K562 (cell line): Measurements from ENCODE around the gene CHD1L. TPM values are rescaled to one million over a fixed set of nuclear protein-coding genes. Genes with fewer than 3 reads are reported as not detected.

Experiments
- ATAC-seq: fragments of 200-7000 bp; cut with Tn5 transposase; 3 replicates; pipeline ENCODE4 v1.9.1; 2020; ENCODE audit warnings: moderate library complexity
- BruUV-seq: library from RNA; stranded (reverse); fragments of 400-500 nt; replicated peaks from 2 replicates; lab custom pipeline; 2021; lab: Mats Ljungman, UMichigan
- CTCF ChIA-PET: fragments of 300-600 bp; formaldehyde crosslinking; extraction: SDS; loops from one replicate; lab custom pipeline; 2021; ENCODE audit warnings: low intra/inter-chr PET ratio; lab: Yijun Ruan, JAX
- POLR2A ChIA-PET: fragments of 300-600, 350-650 bp; sonication (Branson Sonifier 250); formaldehyde crosslinking; extraction: SDS; loops from one replicate; lab custom pipeline; 2021; ENCODE audit warnings: antibody characterized with exemption, inconsistent platforms; lab: Yijun Ruan, JAX
- DNase-seq, 4 experiments: peaks; one replicate each; pipeline versions ENCODE4 v3.0.0 to v3.0.0-alpha.2; 2011 to 2018; ENCODE audit warnings: low spot score in 3 of 4, mixed read lengths in 3 of 4; ENCODE audit errors: extremely low read depth in 1 of 4
- FAIRE-seq: peaks from 2 replicates; lab custom pipeline; 2011; peaks lifted over from hg19 to GRCh38; lab: Jason Lieb, UNC
- H2AFZ ChIP-seq: 2 replicates; pipeline ENCODE4 v1.6.0; 2011; ENCODE audit warnings: low read depth, low read length, control low read depth, inconsistent platforms
- H3K27ac ChIP-seq: fragments of 200-600 bp; 3 replicates; pipeline ENCODE4 v1.8.0; 2011; ENCODE audit warnings: low read depth, mild to moderate bottlenecking, control low read depth, inconsistent platforms, low read length, moderate library complexity, mixed read lengths; ENCODE audit errors: extremely low read depth
- H3K27me3 ChIP-seq, 2 experiments: fragments of 300-600 bp in 1 of 2; 2 replicates in 1 of 2; 3 replicates in 1 of 2; pipeline versions ENCODE4 v1.6.0 to v1.8.0; 2011; ENCODE audit warnings: inconsistent platforms in 2 of 2, low read length in 2 of 2, mild to moderate bottlenecking in 1 of 2, mixed read lengths in 1 of 2, moderate library complexity in 1 of 2; ENCODE audit not compliant: control insufficient read depth in 2 of 2, insufficient read depth in 2 of 2
- H3K36me3 ChIP-seq: fragments of 300-600 bp; 3 replicates; pipeline ENCODE4 v1.8.0; 2011; ENCODE audit warnings: mild to moderate bottlenecking, low read length, inconsistent platforms; ENCODE audit not compliant: control insufficient read depth, insufficient read depth
- H3K4me1 ChIP-seq, 2 experiments: fragments of 200-600 bp in 1 of 2; replicated peaks in 1 of 2; 2 replicates in 1 of 2; 3 replicates in 1 of 2; pipeline versions ENCODE4 v1.5.1 to v1.8.0; 2011; ENCODE audit warnings: inconsistent platforms in 2 of 2, low read length in 2 of 2, mild to moderate bottlenecking in 1 of 2, mixed read lengths in 1 of 2, moderate library complexity in 1 of 2; ENCODE audit not compliant: control insufficient read depth in 2 of 2, insufficient read depth in 2 of 2
- H3K4me2 ChIP-seq: 2 replicates; pipeline ENCODE4 v1.6.1; 2011; ENCODE audit warnings: low read length, control low read depth, inconsistent platforms, mixed read lengths; ENCODE audit not compliant: insufficient read depth
- H3K4me3 ChIP-seq: fragments of 200-600 bp; sonication (generic), shearing (Covaris generic); 2 replicates; pipeline ENCODE4 v1.5.1; 2016; ENCODE audit warnings: control low read depth, inconsistent platforms
- H3K79me2 ChIP-seq: fragments of 200-600 bp; 3 replicates; pipeline ENCODE4 v1.8.0; 2011; ENCODE audit warnings: low read length, inconsistent platforms; ENCODE audit not compliant: control insufficient read depth, insufficient read depth
- H3K9ac ChIP-seq, 2 experiments: 2 replicates each; pipeline versions ENCODE4 v1.6.0 to v1.6.1; 2011; ENCODE audit warnings: low read depth in 2 of 2, low read length in 2 of 2, control low read depth in 1 of 2, inconsistent platforms in 1 of 2, mild to moderate bottlenecking in 1 of 2, mixed read lengths in 1 of 2; ENCODE audit not compliant: insufficient read depth in 1 of 2
- H3K9me1 ChIP-seq: one replicate; pipeline ENCODE4 v1.6.0; 2011; ENCODE audit warnings: inconsistent platforms, mild to moderate bottlenecking, low read length, moderate library complexity; ENCODE audit not compliant: control insufficient read depth, insufficient read depth
- H3K9me3 ChIP-seq: replicated peaks from 2 replicates; pipeline ENCODE4 v1.5.1; 2011; ENCODE audit warnings: low read depth, low read length, inconsistent platforms; ENCODE audit not compliant: control insufficient read depth, insufficient read depth
- H4K20me1 ChIP-seq: replicated peaks from 2 replicates; pipeline ENCODE4 v1.6.1; 2011; ENCODE audit warnings: low read length, inconsistent platforms, mixed read lengths; ENCODE audit not compliant: control insufficient read depth, insufficient read depth
- CEBPZ ChIP-seq: fragments of 150-350 bp; IDR thresholded peaks from 2 replicates; pipeline ENCODE4 v1.6.1; 2014; ENCODE audit warnings: low read depth, mild to moderate bottlenecking, low read length, borderline replicate concordance
- SMAD1 ChIP-seq: fragments of 150-350 bp; IDR thresholded peaks from 2 replicates; pipeline ENCODE4 v1.6.1; 2014; ENCODE audit warnings: low read length, low read depth; ENCODE audit not compliant: partially characterized antibody
- TOE1 ChIP-seq, 2 experiments: fragments of 450-650 bp in 1 of 2; sonication (generic) in 1 of 2; formaldehyde crosslinking in 1 of 2; IDR thresholded peaks; 2 replicates each; pipeline versions ENCODE4 v1.7.1 to v1.8.0; 2016 to 2022; ENCODE audit warnings: borderline replicate concordance in 2 of 2, mild to moderate bottlenecking in 2 of 2, antibody characterized with exemption in 1 of 2, inconsistent platforms in 1 of 2, low read depth in 1 of 2, missing genetic modification reagents in 1 of 2, moderate library complexity in 1 of 2
- ZNF77 ChIP-seq: fragments of 250-450 bp; sonication (Bioruptor Pico); IDR thresholded peaks from 2 replicates; pipeline ENCODE4 v1.5.0; 2020
- WGBS: fragments of 100-300 bp; shearing (Covaris generic); methylation state at CpG from one replicate; pipeline ENCODE4 v1.1.6; 2016; ENCODE audit warnings: low coverage, mixed read lengths; ENCODE audit not compliant: insufficient coverage; ENCODE audit errors: missing lambda C conversion rate; 5-methylcytosine and 5-hydroxymethylcytosine counted together
- in situ Hi-C: fragments of 300-500 bp; cut with MboI; formaldehyde crosslinking; loops from 4 replicates; pipeline ENCODE4 v1.15.0; 2018; ENCODE audit warnings: inconsistent platforms, mixed read lengths
- intact Hi-C: fragments of 100-400 bp; cut with micrococcal nuclease; formaldehyde crosslinking; loops from 2 replicates; pipeline ENCODE4 v1.14.2; 2022
- polyA plus RNA-seq, 8 experiments: library from polyadenylated mRNA; depleted of rRNA in 4 of 8; stranded (reverse) in 5 of 8; unstranded in 3 of 8; fragments of >200 nt; fragmentation: Nextera tagmentation in 2 of 8; fragmentation: Illumina TruSeq in 1 of 8; extraction: Ambion mirVana in 2 of 8; extraction: Trizol in 1 of 8; gene quantifications; 2 replicates each; pipeline versions ENCODE4 v1.2.1 to v1.2.3, GENCODE V29; 2011 to 2014; ENCODE audit warnings: inconsistent platforms in 1 of 8, missing spikeins in 1 of 8
- total RNA-seq, 7 experiments: library from RNA; depleted of rRNA in 6 of 7; stranded (reverse); fragments of >200 nt in 6 of 7; fragmentation: Illumina TruSeq in 2 of 7; extraction: Trizol in 2 of 7; gene quantifications; 2 replicates each; pipeline versions ENCODE4 v1.2.1 to v1.2.3, GENCODE V29; 2011 to 2021; ENCODE audit warnings: low replicate concordance in 1 of 7

CHD1L gene
- total and polyA plus RNA-seq, 9 of the 15 experiments (the other 6 are each of a cell fraction or from before 2014, with no cell fraction given): 25.0 to 93.3 (median 59.1) TPM

- DNase-seq: no peak
- FAIRE-seq: no peak
- ChIA-PET CTCF (no interaction called here), POLR2A (interaction anchor here (0.7 kb wide), 1 partner anchor 10 kb away, joined by 3 read pairs; no protein-coding TSS in a partner anchor)
- Histone ChIP-seq H3K27me3 (peaks cover 5 to 8% of the 10 kb centered on the region in 2 experiments; a peak in 4 of 5 replicates), H3K9ac (no peak overlapping the region), H3K9me3 (no peaks in the 10 kb centered on the region), H3K4me1 (0 out of 5 replicates have a peak, but pooled peaks cover 0 to 3% of the 10 kb centered on the region in 2 experiments), H3K27ac (no peak overlapping the region), H2AFZ (no peak overlapping the region), H4K20me1 (no peaks in the 10 kb centered on the region), H3K4me2 (no peak overlapping the region), H3K9me1 (no peaks in the 10 kb centered on the region), H3K36me3 (no peaks in the 10 kb centered on the region), H3K79me2 (no peaks in the 10 kb centered on the region), H3K4me3 (no peak overlapping the region)
- TF ChIP-seq ZNF77 (CRISPR knock-in tag) (no peak), SMAD1 (no peak)
- 3% methylated on average over 2 of the region's 2 CpGs for WGBS
- no TSS peak for BruUV-seq
- ATAC-seq: no peak
- in situ Hi-C loops: no loop called here
- intact Hi-C loops: no loop called here
These were observed 31.5 kb upstream of the CHD1L start for GRCh38 chr1:147210987-147211386.

GRCh38 chr1:147211577-147211976 lies 30.9 kb upstream of the CHD1L start:
- DNase-seq: no peak
- 0 out of 5 replicates have a peak, but pooled peaks cover 0 to 3% of the 10 kb centered on the region in 2 experiments for H3K4me1 ChIP-seq
- no peak overlapping the region for H3K27ac ChIP-seq
- peaks cover 5 to 12% of the 10 kb centered on the region in 2 experiments; a peak in 4 of 5 replicates for H3K27me3 ChIP-seq
- no peaks in the 10 kb centered on the region for H3K9me1 ChIP-seq
- TF ChIP-seq TOE1 (IDR thresholded peaks at IDR 0.05; ENCODE audit: borderline replicate concordance) (no peak), TOE1 (CRISPR knock-in tag; IDR thresholded peaks at IDR 0.05; ENCODE audit: borderline replicate concordance, low read depth) (no peak), CEBPZ (no peak)
- TF ChIP-seq, all 486 proteins: peak for 0
- FAIRE-seq (no peak), ATAC-seq (no peak)
- no TSS peak for BruUV-seq
- POLR2A ChIA-PET: interaction anchor here (1.1 kb wide), 1 partner anchor 127 kb away, joined by 3 read pairs; no protein-coding TSS in a partner anchor
- intact Hi-C loops (no loop called here), in situ Hi-C loops (no loop called here)
- no peaks in the 10 kb centered on the region for H3K9me3 ChIP-seq
- H2AFZ ChIP-seq: no peak overlapping the region
- H3K9ac ChIP-seq: no peak overlapping the region
- 18% methylated on average over 2 of the region's 2 CpGs for WGBS
- CTCF ChIA-PET: no interaction called here
- no peaks in the 10 kb centered on the region for H3K79me2 ChIP-seq
- H3K4me2 ChIP-seq: no peak overlapping the region
- H4K20me1 ChIP-seq: no peaks in the 10 kb centered on the region
- no peak overlapping the region for H3K4me3 ChIP-seq
- no peaks in the 10 kb centered on the region for H3K36me3 ChIP-seq
